ENCODE measurements around the gene RNU6-9. TPM values are rescaled to one million over a fixed set of nuclear protein-coding genes. Genes with fewer than 3 reads are reported as not detected.

RNU6-9 gene
- total RNA-seq, 4 donors from 2014 or later, result not detected

GRCh38 chr19:861756-862580 is 31.3 kb upstream of the RNU6-9 start:
- Histone ChIP-seq H3K36me3 (no peaks in the 10 kb centered on the region), H3K4me3 (peak overlapping the region in 1 of 4 donors; percentile 26), H3K27me3 (no peaks in the 10 kb centered on the region), H3K9me3 (no peaks in the 10 kb centered on the region), H3K27ac (peak overlapping the region in 1 of 4 donors; percentile 5), H3K4me1 (peaks cover 0 to 32% (median 12%) of the 10 kb centered on the region in 4 donors)
- no peak for TF ChIP-seq POLR2A (IDR thresholded peaks at IDR 0.05)
- peak in 1 of 6 experiments; percentile 15 for TF ChIP-seq CTCF (IDR thresholded peaks at IDR 0.05)
- peak; percentile 44 to 75 (median 67) for DNase-seq

DNA sequence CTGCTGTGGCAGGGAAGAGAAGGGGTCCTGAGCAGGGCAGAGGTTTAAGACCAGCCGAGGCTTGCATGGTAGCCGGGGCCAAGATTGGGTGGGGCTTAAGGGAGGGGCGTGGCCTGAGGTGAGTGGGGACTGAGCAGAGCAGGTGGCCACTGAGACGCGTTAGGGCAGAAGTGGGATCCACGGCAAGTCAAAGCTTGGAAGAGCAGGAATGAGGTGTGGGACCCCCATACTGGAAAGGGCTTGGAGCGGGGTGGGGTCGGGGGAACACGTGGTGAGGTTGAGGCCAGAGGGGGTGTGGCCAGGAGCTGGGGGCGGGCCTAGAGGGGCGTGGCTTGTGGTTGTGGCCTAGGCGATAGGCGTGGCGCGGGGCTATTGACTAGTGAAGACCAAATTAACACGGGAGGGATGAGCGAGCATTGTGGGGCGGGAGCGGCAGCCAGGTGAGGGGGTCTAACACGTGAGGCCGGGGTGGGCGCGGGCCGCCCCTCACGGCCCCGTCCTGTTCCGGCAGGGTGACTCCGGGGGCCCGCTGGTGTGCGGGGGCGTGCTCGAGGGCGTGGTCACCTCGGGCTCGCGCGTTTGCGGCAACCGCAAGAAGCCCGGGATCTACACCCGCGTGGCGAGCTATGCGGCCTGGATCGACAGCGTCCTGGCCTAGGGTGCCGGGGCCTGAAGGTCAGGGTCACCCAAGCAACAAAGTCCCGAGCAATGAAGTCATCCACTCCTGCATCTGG is 30.5 kb upstream of the RNU6-9 start:
- Histone ChIP-seq H3K4me1 (peaks cover 0 to 32% (median 12%) of the 10 kb centered on the region in 4 donors), H3K4me3 (peak overlapping the region in 3 of 4 donors; percentile 10 to 27 (median 26)), H3K27ac (peak overlapping the region in 1 of 4 donors; percentile 67), H3K36me3 (peaks cover 0 to under 1% (median 0%) of the 10 kb centered on the region in 3 donors), H3K27me3 (no peaks in the 10 kb centered on the region), H3K9me3 (no peaks in the 10 kb centered on the region)
- peak; percentile 71 to 84 (median 78) for DNase-seq
- TF ChIP-seq CTCF (IDR thresholded peaks at IDR 0.05) (no peak), POLR2A (IDR thresholded peaks at IDR 0.05) (no peak)

DNA sequence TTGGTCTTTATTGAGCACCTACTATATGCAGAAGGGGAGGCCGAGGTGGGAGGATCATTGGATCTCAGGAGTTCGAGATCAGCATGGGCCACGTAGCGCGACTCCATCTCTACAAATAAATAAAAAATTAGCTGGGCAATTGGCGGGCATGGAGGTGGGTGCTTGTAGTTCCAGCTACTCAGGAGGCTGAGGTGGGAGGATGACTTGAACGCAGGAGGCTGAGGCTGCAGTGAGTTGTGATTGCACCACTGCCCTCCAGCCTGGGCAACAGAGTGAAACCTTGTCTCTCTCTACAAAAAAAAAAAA is 30.0 kb upstream of the RNU6-9 start:
- DNase-seq, result no peak
- Histone ChIP-seq H3K4me1 (peaks cover 0 to 32% (median 12%) of the 10 kb centered on the region in 4 donors), H3K4me3 (peak overlapping the region in 2 of 4 donors; percentile 20 to 26), H3K9me3 (no peaks in the 10 kb centered on the region), H3K27me3 (no peaks in the 10 kb centered on the region), H3K27ac (peak overlapping the region in 1 of 4 donors; percentile 67), H3K36me3 (peaks cover 0 to 5% (median 0%) of the 10 kb centered on the region in 3 donors)
- no peak for TF ChIP-seq CTCF (IDR thresholded peaks at IDR 0.05)
- TF ChIP-seq POLR2A (IDR thresholded peaks at IDR 0.05), result no peak

DNA sequence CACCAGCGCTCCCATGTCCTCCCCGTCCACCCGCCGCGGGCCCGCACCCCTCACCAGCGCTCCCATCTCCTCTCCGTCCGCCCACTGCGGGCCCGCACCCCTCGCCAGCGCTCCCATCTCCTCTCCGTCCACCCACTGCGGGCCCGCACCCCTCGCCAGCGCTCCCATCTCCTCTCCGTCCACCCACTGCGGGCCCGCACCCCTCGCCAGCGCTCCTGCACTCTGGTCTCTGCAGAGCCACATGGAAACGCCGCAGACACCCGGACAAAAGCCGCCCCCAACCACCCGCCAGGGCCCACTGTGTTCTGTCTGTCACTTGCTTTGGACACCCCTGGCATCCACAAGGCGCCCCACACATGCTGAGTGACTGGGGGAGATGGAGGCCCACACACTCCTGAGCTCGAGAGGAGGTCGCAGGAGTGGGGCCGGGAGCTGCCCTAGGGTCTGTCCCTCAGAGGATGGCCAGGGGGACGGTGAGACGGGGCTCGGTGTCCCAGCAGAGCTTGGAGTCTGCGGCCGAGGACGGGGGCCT is 26.4 kb upstream of the RNU6-9 start:
- Histone ChIP-seq H3K9me3 (no peaks in the 10 kb centered on the region), H3K4me1 (peaks cover 0 to 20% (median 6%) of the 10 kb centered on the region in 4 donors), H3K27me3 (no peaks in the 10 kb centered on the region), H3K4me3 (no peak overlapping the region), H3K36me3 (peaks cover 0 to 24% (median 0%) of the 10 kb centered on the region in 3 donors), H3K27ac (no peak overlapping the region)
- no peak for TF ChIP-seq POLR2A (IDR thresholded peaks at IDR 0.05)
- no peak for TF ChIP-seq CTCF (IDR thresholded peaks at IDR 0.05)
- no peak for DNase-seq

GRCh38 chr19:867301-867793 is 25.9 kb upstream of the RNU6-9 start:
- Histone ChIP-seq H3K27me3 (no peaks in the 10 kb centered on the region), H3K4me1 (peaks cover 5 to 20% (median 7%) of the 10 kb centered on the region in 4 donors), H3K9me3 (no peaks in the 10 kb centered on the region), H3K36me3 (peaks cover 0 to 24% (median 0%) of the 10 kb centered on the region in 3 donors), H3K27ac (no peak overlapping the region), H3K4me3 (no peak overlapping the region)
- DNase-seq, result no peak
- TF ChIP-seq POLR2A (IDR thresholded peaks at IDR 0.05), result no peak
- no peak for TF ChIP-seq CTCF (IDR thresholded peaks at IDR 0.05)
